Heart left ventricle (tissue), 16 donors: ENCODE data around the gene BECN2. TPM values are rescaled to one million over a fixed set of nuclear protein-coding genes. Genes with fewer than 3 reads are reported as not detected.
"Not testable (repeated sequence)": the region's sequence is repeated elsewhere in the genome, so short reads cannot be mapped to it uniquely, and the experiment has no call there.

Experiments used
- ATAC-seq, 4 donors: fragments of 200-7000 bp; cut with Tn5 transposase; one replicate each; pipeline ENCODE4 v1.9.1; 2020 to 2022; ENCODE audit warnings: moderate library complexity in 4 of 4, mild to moderate bottlenecking in 3 of 4, moderate number of reproducible peaks in 1 of 4
- DNase-seq, 5 donors: peaks; one replicate each; pipeline ENCODE4 v3.0.0-alpha.2; 2020
- H3K27ac ChIP-seq, 12 donors: fragments of 200-600 bp; sonication (generic) in 4 of 12; one replicate each; pipeline versions ENCODE4 v1.5.0 to v1.8.0; 2016 to 2022; ENCODE audit warnings: mild to moderate bottlenecking in 2 of 12
- H3K27me3 ChIP-seq, 9 donors: fragments of 200-600 bp; sonication (generic) in 2 of 9; one replicate each; pipeline versions ENCODE4 v1.5.1 to v1.8.0; 2016 to 2022; ENCODE audit warnings: mild to moderate bottlenecking in 3 of 9
- H3K36me3 ChIP-seq, 9 donors: fragments of 200-600 bp; sonication (generic) in 2 of 9; one replicate each; pipeline versions ENCODE4 v1.5.0 to v1.8.0; 2018 to 2022; ENCODE audit warnings: mild to moderate bottlenecking in 2 of 9
- H3K4me1 ChIP-seq, 12 donors: fragments of 200-600 bp; sonication (generic) in 4 of 12; one replicate each; pipeline versions ENCODE4 v1.5.0 to v1.8.0; 2016 to 2022; ENCODE audit warnings: mild to moderate bottlenecking in 3 of 12
- H3K4me3 ChIP-seq, 12 donors: fragments of 200-600 bp; sonication (generic) in 4 of 12; one replicate each; pipeline versions ENCODE4 v1.5.0 to v1.8.0; 2017 to 2022; ENCODE audit warnings: mild to moderate bottlenecking in 9 of 12, moderate library complexity in 4 of 12
- H3K9me3 ChIP-seq, 12 donors: fragments of 200-600 bp; sonication (generic) in 4 of 12; one replicate each; pipeline versions ENCODE4 v1.5.0 to v1.8.0; 2016 to 2022; ENCODE audit warnings: mild to moderate bottlenecking in 1 of 12
- POLR2A ChIP-seq, 2 donors: fragments of 450-650 bp; IDR thresholded peaks; one replicate each; pipeline ENCODE4 v1.6.1; 2017; ENCODE audit warnings: antibody characterized with exemption in 2 of 2, mild to moderate bottlenecking in 2 of 2, moderate library complexity in 2 of 2
- WGBS, 4 donors: extraction: QIAGEN DNeasy Blood & Tissue Kit in 2 of 4; methylation state at CpG; one replicate each; pipeline versions ENCODE4 v1.1.5 to v1.1.7; 2013 to 2018; 5-methylcytosine and 5-hydroxymethylcytosine counted together
- intact Hi-C, 10 donors: fragments of 100-400 bp; cut with DNase I; formaldehyde crosslinking; loops; one replicate each; pipeline versions ENCODE4 v1.11.1 to v1.14.2; 2022
- polyA plus RNA-seq, 2 donors: library from polyadenylated mRNA; stranded (reverse); fragments of 200-250 nt; gene quantifications; one replicate each; pipeline ENCODE4 v1.2.3, GENCODE V29; 2013
- total RNA-seq, 9 donors: library from RNA; depleted of rRNA in 2 of 9; stranded (reverse); fragments of >200 nt in 2 of 9; fragmentation: NEBNext Ultra II Directional in 3 of 9; extraction: Animal tissue kit (Norgen Biotek cat#: 25700) in 3 of 9; gene quantifications; one replicate each; pipeline versions ENCODE4 v1.1.0 to v1.2.4, GENCODE V29; 2016 to 2023
- TF ChIP-seq, protein P1 (sequence below), 12 donors: fragments of 200-600 bp; sonication (generic) in 4 of 12; IDR thresholded peaks; one replicate each; pipeline versions ENCODE4 v1.5.0 to v1.8.0; 2018 to 2022; ENCODE audit warnings: antibody characterized with exemption in 12 of 12, mild to moderate bottlenecking in 5 of 12
- donor health status: ischemic (EF 13 %, LVEDD 7.1; RV severe dilation, severe dysfunction).
- donor health status: healthy with polysubstance abuse.
- donor health status: DM: no; HTN: yes; CAD: no.
- donor health status: DM: no; HTN: no; CAD: no.
- donor health status: ischemic (EF 25% LVEDD 6.9; RV normal size, moderate dysfunction).
- donor health status: ischemic (EF 25% LVEDD 5.7; RV mildly dilated, moderate dysfunction).
- donor health status: healthy.
- donor health status: DM: yes; HTN: yes; CAD: no.
- donor health status: ischemic (EF 35%, LVEDD 5.7; RV mildly dilated, moderate dysfunction).
- donor health status: nonischemic (EF 11% LVEDD 7.7; RV severe dilation, severe dysfunction).
- donor health status: DM: yes; HTN: yes; CAD: no.
- donor health status: PGD.
- donor health status: ischemic (EF 29% LVEDD 5.4; RV normal size, mild dysfunction).
- donor health status: nonischemic (EF 23%, LVEDD 6.1; RV moderate dilation, normal function).

The BECN2 gene
- total and polyA plus RNA-seq, 11 donors: not detected

DNA sequence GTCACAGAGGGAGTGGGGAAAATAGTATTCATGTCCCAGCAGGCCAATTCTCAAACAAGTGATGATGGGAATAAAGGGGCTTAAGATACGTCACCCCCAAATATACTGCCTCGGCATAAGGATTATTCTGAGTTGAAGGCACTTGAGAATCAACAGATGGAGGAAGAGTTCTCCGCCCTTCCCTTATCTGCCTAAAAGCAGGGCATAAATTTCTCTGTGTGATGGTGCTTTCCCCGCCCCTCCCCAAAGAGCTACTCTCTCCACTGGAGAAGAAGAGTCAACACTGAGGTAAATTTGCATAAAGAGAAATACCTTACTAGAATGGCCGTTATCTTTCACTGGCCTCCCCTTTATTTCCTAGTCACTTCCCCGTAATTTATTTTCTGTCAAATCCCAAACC lies 18.7 kb downstream of the BECN2 start:
- no peak for TF ChIP-seq POLR2A (IDR thresholded peaks at IDR 0.05)
- TF ChIP-seq, protein P1, sequence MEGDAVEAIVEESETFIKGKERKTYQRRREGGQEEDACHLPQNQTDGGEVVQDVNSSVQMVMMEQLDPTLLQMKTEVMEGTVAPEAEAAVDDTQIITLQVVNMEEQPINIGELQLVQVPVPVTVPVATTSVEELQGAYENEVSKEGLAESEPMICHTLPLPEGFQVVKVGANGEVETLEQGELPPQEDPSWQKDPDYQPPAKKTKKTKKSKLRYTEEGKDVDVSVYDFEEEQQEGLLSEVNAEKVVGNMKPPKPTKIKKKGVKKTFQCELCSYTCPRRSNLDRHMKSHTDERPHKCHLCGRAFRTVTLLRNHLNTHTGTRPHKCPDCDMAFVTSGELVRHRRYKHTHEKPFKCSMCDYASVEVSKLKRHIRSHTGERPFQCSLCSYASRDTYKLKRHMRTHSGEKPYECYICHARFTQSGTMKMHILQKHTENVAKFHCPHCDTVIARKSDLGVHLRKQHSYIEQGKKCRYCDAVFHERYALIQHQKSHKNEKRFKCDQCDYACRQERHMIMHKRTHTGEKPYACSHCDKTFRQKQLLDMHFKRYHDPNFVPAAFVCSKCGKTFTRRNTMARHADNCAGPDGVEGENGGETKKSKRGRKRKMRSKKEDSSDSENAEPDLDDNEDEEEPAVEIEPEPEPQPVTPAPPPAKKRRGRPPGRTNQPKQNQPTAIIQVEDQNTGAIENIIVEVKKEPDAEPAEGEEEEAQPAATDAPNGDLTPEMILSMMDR (IDR thresholded peaks at IDR 0.05): no peak
- H3K4me1 ChIP-seq: no peaks in the 10 kb centered on the region
- no peaks in the 10 kb centered on the region for H3K9me3 ChIP-seq
- DNase-seq: no peak
- no peak overlapping the region for H3K27ac ChIP-seq
- H3K4me3 ChIP-seq: no peak overlapping the region
- H3K27me3 ChIP-seq: no peaks in the 10 kb centered on the region
- 67 to 73% (median 71%) methylated on average over 6 of the region's 6 CpGs for whole genome bisulfite sequencing, 4 donors
- no peak for ATAC-seq
- no peaks in the 10 kb centered on the region for H3K36me3 ChIP-seq
- intact Hi-C loops: no loop called here

DNA sequence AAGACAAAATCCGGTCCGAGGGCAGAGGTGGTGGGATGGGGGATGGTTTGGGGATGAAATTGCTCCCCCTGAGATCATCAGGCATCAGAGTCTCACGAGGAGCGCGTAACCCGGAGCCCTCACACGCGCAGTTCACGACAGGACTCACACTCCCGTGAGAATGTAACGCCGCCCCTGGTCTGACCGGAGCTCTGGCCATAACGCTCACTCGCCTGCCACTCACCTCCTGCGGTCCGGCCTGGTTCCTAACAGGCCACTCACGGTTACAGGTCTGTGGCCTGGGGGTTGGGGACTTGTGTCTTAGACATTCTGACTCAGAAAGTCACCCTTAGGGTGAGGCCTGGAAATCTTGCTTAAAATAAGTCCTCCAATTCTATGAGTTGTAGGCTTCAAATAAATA lies 21.5 kb downstream of the BECN2 start:
- Histone ChIP-seq H3K4me3 (no peak overlapping the region), H3K27ac (no peak overlapping the region), H3K9me3 (no peaks in the 10 kb centered on the region), H3K4me1 (no peaks in the 10 kb centered on the region), H3K27me3 (no peaks in the 10 kb centered on the region), H3K36me3 (no peaks in the 10 kb centered on the region)
- TF ChIP-seq, protein P1 (IDR thresholded peaks at IDR 0.05): no peak
- no peak for TF ChIP-seq POLR2A (IDR thresholded peaks at IDR 0.05)
- intact Hi-C loops: no loop called here
- DNase-seq (no peak), ATAC-seq (no peak)
- 85 to 93% (median 91%) methylated on average over 18 of the region's 18 CpGs for WGBS, 4 donors

DNA sequence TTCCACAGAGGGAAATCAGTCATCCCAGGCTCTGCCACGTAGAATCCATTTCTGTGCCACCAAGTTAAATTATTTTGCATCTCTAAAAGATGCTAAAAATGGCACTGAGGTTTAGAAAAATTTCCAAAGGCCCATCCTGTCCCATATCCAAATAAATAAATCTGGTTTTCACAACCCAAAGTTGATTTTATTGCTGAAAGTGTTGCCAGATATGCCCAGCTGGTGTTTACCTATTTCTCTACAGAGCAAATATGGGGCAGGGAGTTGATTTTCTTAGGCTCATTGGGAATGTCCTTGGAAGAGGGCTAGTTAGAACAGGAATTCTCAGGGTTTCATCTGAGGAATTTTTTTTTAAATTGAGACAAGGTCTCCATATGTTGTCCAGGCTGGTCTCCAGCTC lies 22.4 kb downstream of the BECN2 start:
- H3K27ac ChIP-seq: no peak overlapping the region
- WGBS, 4 donors: 80 to 100% (median 88%) methylated on average over 1 of the region's 1 CpG
- H3K4me1 ChIP-seq: no peaks in the 10 kb centered on the region
- no peak for ATAC-seq
- H3K9me3 ChIP-seq: no peaks in the 10 kb centered on the region
- intact Hi-C loops: loop anchor here in 2 of 10 donors (10.0 kb wide), 2 partner anchors 85 to 365 kb away; no protein-coding TSS in a partner anchor
- H3K27me3 ChIP-seq: no peaks in the 10 kb centered on the region
- DNase-seq: no peak
- no peaks in the 10 kb centered on the region for H3K36me3 ChIP-seq
- H3K4me3 ChIP-seq: no peak overlapping the region
- no peak for TF ChIP-seq POLR2A (IDR thresholded peaks at IDR 0.05)
- TF ChIP-seq, protein P1 (IDR thresholded peaks at IDR 0.05): no peak

DNA sequence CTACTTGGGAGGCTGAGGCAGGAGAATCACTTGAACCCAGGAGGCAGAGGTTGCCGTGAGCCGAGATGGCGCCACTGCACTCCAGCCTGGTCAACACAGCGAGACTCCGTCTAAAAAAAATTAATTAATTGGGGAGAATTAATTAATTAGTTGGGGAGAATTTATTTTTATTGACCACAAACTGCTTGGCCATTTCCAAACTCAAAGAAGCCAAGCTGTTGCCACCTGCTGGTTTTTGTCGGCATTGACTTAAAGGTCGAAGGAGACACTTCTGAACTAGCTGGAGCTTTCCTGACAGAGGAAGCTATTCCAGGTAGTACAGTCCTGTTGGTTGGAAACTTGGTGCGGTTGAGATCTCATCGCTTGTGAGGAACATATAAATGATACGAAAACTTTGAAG lies 28.2 kb downstream of the BECN2 start:
- Histone ChIP-seq H3K9me3 (no peaks in the 10 kb centered on the region), H3K4me1 (no peaks in the 10 kb centered on the region), H3K27ac (no peak overlapping the region), H3K27me3 (no peaks in the 10 kb centered on the region), H3K4me3 (no peak overlapping the region), H3K36me3 (no peaks in the 10 kb centered on the region)
- TF ChIP-seq, protein P1 (IDR thresholded peaks at IDR 0.05): peak in 10 of 12 donors; percentile 14 to 56 (median 34)
- TF ChIP-seq POLR2A (IDR thresholded peaks at IDR 0.05): no peak
- DNase-seq: no peak
- ATAC-seq: no peak
- 70 to 76% (median 74%) methylated on average over 10 of the region's 10 CpGs for WGBS, 4 donors
- intact Hi-C loops: loop anchor here in 3 of 10 donors (2.0 to 10.0 kb wide), 3 partner anchors 89 to 371 kb away; no protein-coding TSS in a partner anchor

DNA sequence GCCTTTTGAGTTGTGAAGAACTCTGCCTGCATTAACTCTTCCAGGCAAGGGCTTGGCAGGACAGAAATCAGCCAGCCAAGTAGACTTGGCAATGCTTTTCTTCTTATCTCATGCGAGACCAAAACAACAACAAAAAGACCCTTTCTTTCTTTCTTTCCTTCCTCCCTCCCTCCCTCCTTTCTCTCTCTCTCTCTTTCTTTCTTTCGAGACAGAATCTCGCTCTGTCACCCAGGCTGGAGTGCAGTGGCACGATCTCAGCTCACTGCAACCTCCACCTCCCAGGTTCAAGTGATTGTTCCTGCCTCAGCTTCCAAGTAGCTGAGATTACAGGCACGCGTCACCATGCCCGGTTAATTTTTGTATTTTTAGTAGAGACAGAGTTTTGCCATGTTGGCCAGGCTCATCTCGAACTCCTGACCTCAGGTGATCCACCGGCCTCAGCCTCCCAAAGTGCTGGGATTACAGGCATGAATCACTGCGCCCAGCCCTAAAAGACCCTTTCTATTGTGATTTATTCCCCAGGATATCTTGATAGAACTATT lies 30.9 kb downstream of the BECN2 start:
- WGBS, 4 donors: 56 to 74% (median 68%) methylated on average over 10 of the region's 10 CpGs
- not testable (repeated sequence) for H3K27me3 ChIP-seq, H3K27ac ChIP-seq, H3K4me3 ChIP-seq, H3K4me1 ChIP-seq, ATAC-seq, H3K9me3 ChIP-seq, DNase-seq, H3K36me3 ChIP-seq
- intact Hi-C loops: loop anchor here in 2 of 10 donors (10.0 kb wide), 2 partner anchors 94 to 374 kb away; no protein-coding TSS in a partner anchor
